ENCODE measurements around the gene SUCLA2. TPM values are rescaled to one million over a fixed set of nuclear protein-coding genes. Genes with fewer than 3 reads are reported as not detected.

SUCLA2 gene
- total RNA-seq, 4 donors from 2014 or later: 45.4 to 68.5 (median 57.2) TPM

DNA sequence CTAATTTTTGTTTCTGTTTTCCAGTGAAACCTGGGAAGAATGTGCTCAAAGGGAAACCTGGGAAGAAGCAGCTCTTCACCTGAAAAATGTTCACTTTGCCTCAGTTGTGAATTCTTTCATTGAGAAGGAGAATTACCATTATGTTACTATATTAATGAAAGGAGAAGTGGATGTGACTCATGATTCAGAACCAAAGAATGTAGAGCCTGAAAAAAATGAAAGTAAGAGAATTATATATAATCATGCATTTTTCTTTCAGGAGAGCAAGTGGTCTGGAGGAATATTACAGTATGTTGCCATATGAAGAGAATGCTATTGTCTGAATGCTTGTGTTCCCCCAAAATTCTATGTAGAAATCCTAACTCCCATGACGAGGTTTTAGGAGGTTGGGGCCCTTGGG, 39.8 kb upstream of the SUCLA2 start:
- peaks cover 0 to 6% (median 0%) of the 10 kb centered on the region in 3 donors for H3K36me3 ChIP-seq
- peaks cover 0 to 24% (median 5%) of the 10 kb centered on the region in 4 donors for H3K4me1 ChIP-seq
- H3K27me3 ChIP-seq: no peaks in the 10 kb centered on the region
- no peak for DNase-seq
- TF ChIP-seq CTCF (IDR thresholded peaks at IDR 0.05) (no peak), POLR2A (IDR thresholded peaks at IDR 0.05) (no peak)
- peak overlapping the region in 2 of 4 donors; percentile 31 to 98 for H3K27ac ChIP-seq
- H3K9me3 ChIP-seq: no peaks in the 10 kb centered on the region
- H3K4me3 ChIP-seq: no peak overlapping the region

DNA sequence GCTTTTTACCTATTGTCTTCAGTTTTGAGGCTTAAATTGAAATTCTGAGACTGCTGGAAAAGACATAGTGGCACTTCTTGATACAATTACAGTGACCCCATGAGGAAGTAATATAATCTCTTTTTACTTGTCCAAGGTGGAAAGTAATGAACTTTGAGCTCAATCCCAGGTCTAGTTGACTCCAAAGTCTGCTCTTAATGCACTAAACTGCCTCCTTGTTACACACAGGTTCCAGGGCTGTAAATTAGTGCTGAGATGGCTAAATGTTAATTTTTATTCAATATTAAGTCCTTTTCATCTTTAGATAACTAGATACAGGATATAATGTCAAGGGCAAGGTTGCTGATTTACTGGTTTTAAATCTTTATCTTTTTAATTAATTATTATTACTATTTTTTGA, 39.0 kb upstream of the SUCLA2 start:
- TF ChIP-seq POLR2A (IDR thresholded peaks at IDR 0.05) (no peak), CTCF (IDR thresholded peaks at IDR 0.05) (peak in 1 of 6 experiments; percentile 4)
- H3K36me3 ChIP-seq: peaks cover 0 to 6% (median 0%) of the 10 kb centered on the region in 3 donors
- no peaks in the 10 kb centered on the region for H3K9me3 ChIP-seq
- no peak for DNase-seq
- no peak overlapping the region for H3K4me3 ChIP-seq
- no peaks in the 10 kb centered on the region for H3K27me3 ChIP-seq
- H3K4me1 ChIP-seq: peaks cover 0 to 24% (median 5%) of the 10 kb centered on the region in 4 donors
- peak overlapping the region in 2 of 4 donors; percentile 64 to 98 for H3K27ac ChIP-seq

GRCh38 chr13:48038761-48039160, 37.7 kb upstream of the SUCLA2 start:
- Histone ChIP-seq H3K27me3 (no peaks in the 10 kb centered on the region), H3K9me3 (no peaks in the 10 kb centered on the region), H3K4me3 (no peak overlapping the region), H3K27ac (peak overlapping the region; percentile 89 to 98 (median 95)), H3K4me1 (peaks cover 0 to 18% (median 5%) of the 10 kb centered on the region in 4 donors), H3K36me3 (peaks cover 0 to 6% (median 0%) of the 10 kb centered on the region in 3 donors)
- DNase-seq: no peak
- TF ChIP-seq POLR2A (IDR thresholded peaks at IDR 0.05): no peak
- TF ChIP-seq CTCF (IDR thresholded peaks at IDR 0.05): no peak

GRCh38 chr13:48037346-48038173, 36.5 kb upstream of the SUCLA2 start, which contains the start of gene NUDT15:
Gene NUDT15 (plus strand): TSS chr13:48037726. CDS start chr13:48037747, 21 bp downstream.
- H3K4me3 ChIP-seq: peak within 1 kb of the TSS; percentile 62 to 77 (median 70)
- peak within 1 kb of the TSS; percentile 89 to 98 (median 95) for H3K27ac ChIP-seq
- peak; percentile 93 to 99 (median 99) for TF ChIP-seq CTCF (IDR thresholded peaks at IDR 0.05)
- TF ChIP-seq POLR2A (IDR thresholded peaks at IDR 0.05): peak; percentile 89 to 95

DNA sequence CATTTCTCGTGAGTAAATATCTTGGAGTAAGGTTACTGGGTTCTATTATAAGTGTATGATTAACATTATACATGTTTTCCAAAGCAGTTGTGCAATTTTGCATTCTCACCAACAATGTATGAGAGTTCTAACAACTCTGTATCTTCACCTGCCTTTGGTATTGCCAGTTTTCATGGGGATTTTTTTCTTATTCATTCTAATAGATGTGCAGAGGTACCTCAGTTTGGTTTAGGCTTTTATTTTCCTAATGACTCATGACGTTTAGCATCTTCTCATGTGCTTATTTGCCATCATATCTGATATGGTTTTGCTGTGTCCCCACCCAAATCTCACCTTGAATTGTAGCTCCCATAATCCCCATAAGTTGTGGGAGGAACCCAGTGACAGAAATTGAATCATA, 28.8 kb upstream of the SUCLA2 start:
- no peak for DNase-seq
- Histone ChIP-seq H3K27ac (no peak overlapping the region), H3K9me3 (no peaks in the 10 kb centered on the region), H3K4me1 (no peaks in the 10 kb centered on the region), H3K4me3 (no peak overlapping the region), H3K27me3 (no peaks in the 10 kb centered on the region), H3K36me3 (no peaks in the 10 kb centered on the region)
- TF ChIP-seq CTCF (IDR thresholded peaks at IDR 0.05) (no peak), POLR2A (IDR thresholded peaks at IDR 0.05) (no peak)

More at GRCh38 chr13:48037346-48038173, 36.5 kb upstream of the SUCLA2 start, which contains the start of gene NUDT15:
- peaks cover 0 to 6% (median 0%) of the 10 kb centered on the region in 3 donors for H3K36me3 ChIP-seq
- no peaks in the 10 kb centered on the region for H3K9me3 ChIP-seq
- no peaks in the 10 kb centered on the region for H3K27me3 ChIP-seq
- H3K4me1 ChIP-seq: peaks cover 0 to 18% (median 5%) of the 10 kb centered on the region in 4 donors
- peak; percentile 91 to 97 (median 96) for DNase-seq

Data from Peyer's patch (tissue), 4 donors.